Measurements from ENCODE around the gene DAGLA. TPM values are rescaled to one million over a fixed set of nuclear protein-coding genes. Genes with fewer than 3 reads are reported as not detected.
A peak's percentile ranks its signal among the peaks of the same experiment; 100 is the strongest.

DAGLA gene
- total RNA-seq, 2 donors from 2014 or later = 4.1 to 5.0 TPM

- ATAC-seq = no peak
- intact Hi-C loops (cut with DNase I) = no loop called here
- DNase-seq = no peak
Measured at GRCh38 chr11:61685617-61685967, 5.4 kb downstream of the DAGLA start.

GRCh38 chr11:61686066-61686465 is 5.9 kb downstream of the DAGLA start:
- no peak for DNase-seq
- intact Hi-C loops (cut with DNase I) = no loop called here
- no peak for ATAC-seq

GRCh38 chr11:61686469-61686868 is 6.3 kb downstream of the DAGLA start:
- intact Hi-C loops (cut with DNase I) = no loop called here
- ATAC-seq = no peak
- no peak for DNase-seq

GRCh38 chr11:61687420-61687819 is 7.2 kb downstream of the DAGLA start:
- ATAC-seq (no peak), DNase-seq (no peak)
- intact Hi-C loops (cut with DNase I) = no loop called here

- ATAC-seq = peak; percentile 88 to 89
- intact Hi-C loops (cut with DNase I) = no loop called here
Measured at GRCh38 chr11:61688365-61689163, 8.4 kb downstream of the DAGLA start.

GRCh38 chr11:61689164-61689496 is 8.9 kb downstream of the DAGLA start:
- intact Hi-C loops (cut with DNase I) = no loop called here
- ATAC-seq = no peak
- DNase-seq = no peak

More at GRCh38 chr11:61688365-61689163, 8.4 kb downstream of the DAGLA start:
- peak; percentile 81 for DNase-seq

GRCh38 chr11:61690706-61691379 is 10.7 kb downstream of the DAGLA start:
- no peak for DNase-seq
- no peak for ATAC-seq
- intact Hi-C loops (cut with DNase I) = no loop called here

- intact Hi-C loops (cut with DNase I) = no loop called here
- no peak for DNase-seq
- no peak for ATAC-seq
Measured at GRCh38 chr11:61691380-61692156, 11.4 kb downstream of the DAGLA start.

GRCh38 chr11:61693922-61694601 is 13.9 kb downstream of the DAGLA start:
- ATAC-seq (no peak), DNase-seq (no peak)
- intact Hi-C loops (cut with DNase I) = no loop called here

GRCh38 chr11:61694602-61694939 is 14.4 kb downstream of the DAGLA start:
- intact Hi-C loops (cut with DNase I) = no loop called here
- no peak for ATAC-seq

GRCh38 chr11:61694946-61695706 is 14.9 kb downstream of the DAGLA start:
- DNase-seq (peak; percentile 43), ATAC-seq (peak; percentile 16 to 22)
- intact Hi-C loops (cut with DNase I) = no loop called here

More at GRCh38 chr11:61694602-61694939, 14.4 kb downstream of the DAGLA start:
- DNase-seq = no peak

GRCh38 chr11:61695917-61696316 is 15.7 kb downstream of the DAGLA start:
- ATAC-seq (peak; percentile 74 to 78), DNase-seq (peak; percentile 90)
- intact Hi-C loops (cut with DNase I) = no loop called here

GRCh38 chr11:61696602-61697001 is 16.4 kb downstream of the DAGLA start:
- intact Hi-C loops (cut with DNase I) = no loop called here
- ATAC-seq = peak in 1 of 2 donors; percentile 37
- no peak for DNase-seq

- no peak for ATAC-seq
- intact Hi-C loops (cut with DNase I) = no loop called here
- no peak for DNase-seq
Measured at GRCh38 chr11:61697078-61697502, 16.9 kb downstream of the DAGLA start.

GRCh38 chr11:61697764-61698163 is 17.6 kb downstream of the DAGLA start:
- ATAC-seq = no peak
- no peak for DNase-seq
- intact Hi-C loops (cut with DNase I) = no loop called here

GRCh38 chr11:61698173-61698948 is 18.2 kb downstream of the DAGLA start:
- ATAC-seq (no peak), DNase-seq (no peak)
- intact Hi-C loops (cut with DNase I) = no loop called here

- intact Hi-C loops (cut with DNase I) = no loop called here
- peak; percentile 23 to 58 for ATAC-seq
- DNase-seq = peak; percentile 49
Measured at GRCh38 chr11:61699737-61700160, 19.6 kb downstream of the DAGLA start.

GRCh38 chr11:61700212-61700611 is 20.0 kb downstream of the DAGLA start:
- intact Hi-C loops (cut with DNase I) = no loop called here
- ATAC-seq = peak in 1 of 2 donors; percentile 60
- DNase-seq = no peak

All from left cardiac atrium (tissue), 4 donors.